Measurements from ENCODE around the gene BCAS3.

DNA sequence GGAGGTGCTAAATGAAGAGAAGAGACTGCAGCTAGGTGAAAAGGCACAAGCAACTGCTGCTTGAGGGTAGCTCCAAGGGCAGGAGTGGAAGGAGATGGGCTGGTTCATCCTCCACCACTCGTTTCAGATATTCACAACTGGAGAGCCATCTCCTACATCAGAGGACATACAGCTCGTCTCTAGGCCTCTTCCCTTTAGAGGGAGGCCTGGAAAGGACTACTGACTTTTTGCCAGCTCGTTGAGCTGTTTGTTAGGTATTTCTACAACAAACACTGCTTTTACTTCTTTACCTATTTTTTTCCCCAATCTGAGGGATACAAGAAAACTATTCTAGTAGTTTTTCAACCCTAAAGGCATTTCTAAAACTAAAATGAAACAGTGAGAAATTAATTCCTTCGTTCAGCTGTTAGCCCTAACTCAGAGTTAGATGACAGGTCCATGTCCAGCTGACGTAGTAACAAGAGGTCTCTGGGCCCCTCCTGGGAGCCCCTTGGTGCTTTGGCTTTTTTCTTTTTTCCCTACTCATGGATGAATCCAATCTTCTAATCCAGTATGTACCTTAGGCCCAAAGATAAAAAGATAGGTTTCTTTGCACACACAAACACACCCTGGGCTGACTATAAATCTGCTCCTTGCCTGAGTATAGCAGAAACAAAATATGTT, 674.2 kb downstream of the BCAS3 start:
- TF ChIP-seq, protein P1, sequence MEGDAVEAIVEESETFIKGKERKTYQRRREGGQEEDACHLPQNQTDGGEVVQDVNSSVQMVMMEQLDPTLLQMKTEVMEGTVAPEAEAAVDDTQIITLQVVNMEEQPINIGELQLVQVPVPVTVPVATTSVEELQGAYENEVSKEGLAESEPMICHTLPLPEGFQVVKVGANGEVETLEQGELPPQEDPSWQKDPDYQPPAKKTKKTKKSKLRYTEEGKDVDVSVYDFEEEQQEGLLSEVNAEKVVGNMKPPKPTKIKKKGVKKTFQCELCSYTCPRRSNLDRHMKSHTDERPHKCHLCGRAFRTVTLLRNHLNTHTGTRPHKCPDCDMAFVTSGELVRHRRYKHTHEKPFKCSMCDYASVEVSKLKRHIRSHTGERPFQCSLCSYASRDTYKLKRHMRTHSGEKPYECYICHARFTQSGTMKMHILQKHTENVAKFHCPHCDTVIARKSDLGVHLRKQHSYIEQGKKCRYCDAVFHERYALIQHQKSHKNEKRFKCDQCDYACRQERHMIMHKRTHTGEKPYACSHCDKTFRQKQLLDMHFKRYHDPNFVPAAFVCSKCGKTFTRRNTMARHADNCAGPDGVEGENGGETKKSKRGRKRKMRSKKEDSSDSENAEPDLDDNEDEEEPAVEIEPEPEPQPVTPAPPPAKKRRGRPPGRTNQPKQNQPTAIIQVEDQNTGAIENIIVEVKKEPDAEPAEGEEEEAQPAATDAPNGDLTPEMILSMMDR (IDR thresholded peaks at IDR 0.05) = no peak
- no peak for TF ChIP-seq POLR2A (IDR thresholded peaks at IDR 0.05)

Data from body of pancreas (tissue), 4 donors.